Adrenal gland (tissue), 5 donors: ENCODE measurements around the gene REXO5.

ENCODE experiments used
- CTCF ChIP-seq, 6 experiments: fragments of 450-650 bp in 4 of 6; fragments of 200-600 bp in 2 of 6; sonication (generic) in 1 of 6; IDR thresholded peaks; 1 replicate in 5 of 6; 2 replicates in 1 of 6; pipeline versions ENCODE4 v1.5.1 to v1.8.0; 2016 to 2021; ENCODE audit warnings: antibody characterized with exemption in 6 of 6, mild to moderate bottlenecking in 2 of 6, moderate library complexity in 1 of 6
- POLR2A ChIP-seq, 2 donors: fragments of 450-650 bp; IDR thresholded peaks; one replicate each; pipeline ENCODE4 v1.6.1; 2017; ENCODE audit warnings: antibody characterized with exemption in 2 of 2, mild to moderate bottlenecking in 2 of 2, moderate library complexity in 1 of 2
- donor health status: DM: no; HTN: no; CAD: no.

GRCh38 chr16:20875355-20875650 lies 69.0 kb downstream of the REXO5 start:
- no peak for TF ChIP-seq CTCF (IDR thresholded peaks at IDR 0.05)
- TF ChIP-seq POLR2A (IDR thresholded peaks at IDR 0.05): no peak
